HG03342 (cell line): ENCODE measurements around the gene CUX1.
"Not testable (repeated sequence)": the region's sequence is repeated elsewhere in the genome, so short reads cannot be mapped to it uniquely, and the experiment has no call there.

Experiments
- ATAC-seq: cut with Tn5 transposase; IDR thresholded peaks from one replicate; pipeline ENCODE4 v1.9.1; 2021; ENCODE audit warnings: mild to moderate bottlenecking, moderate library complexity; ENCODE audit not compliant: unreplicated experiment

Gene CUX1

DNA sequence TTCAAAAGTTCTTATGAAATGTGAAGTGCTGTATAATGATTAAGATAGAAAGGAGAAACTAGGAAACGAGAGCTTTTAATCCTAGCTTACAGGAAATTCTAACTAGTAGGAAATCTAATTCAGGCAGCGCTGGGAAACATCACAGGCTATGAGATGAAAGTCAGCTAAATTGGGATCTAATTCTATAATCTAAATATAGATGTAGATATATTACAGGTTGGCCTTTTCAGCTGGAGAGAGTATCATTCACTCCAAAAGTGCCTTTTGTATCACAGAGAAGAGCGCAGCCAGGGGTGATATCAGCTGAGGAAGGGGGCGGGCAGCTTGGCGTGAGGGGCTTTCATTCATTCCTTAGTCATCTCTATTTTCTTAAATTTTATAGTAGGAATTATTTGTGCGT, 157.0 kb downstream of the CUX1 start:
- ATAC-seq = no peak

DNA sequence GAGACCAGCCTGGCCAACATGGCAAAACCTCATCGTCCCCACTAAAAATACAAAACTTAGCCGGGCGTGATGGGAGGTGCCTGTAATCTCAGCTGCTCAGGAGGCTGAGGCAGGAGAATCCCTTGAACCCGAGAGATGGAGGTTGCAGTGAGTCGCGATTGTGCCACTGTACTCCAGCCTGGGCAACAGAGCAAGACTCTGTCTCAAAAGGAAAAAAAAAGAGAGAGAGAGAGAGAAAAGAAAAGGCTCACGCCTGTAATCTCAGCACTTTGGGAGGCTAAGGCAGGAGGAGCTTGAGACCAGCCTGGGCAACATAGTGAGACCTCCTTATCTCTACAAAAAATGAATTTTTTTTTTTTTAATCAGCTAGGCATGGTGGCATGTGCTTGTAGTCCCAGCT, 157.6 kb downstream of the CUX1 start:
- ATAC-seq = no peak

DNA sequence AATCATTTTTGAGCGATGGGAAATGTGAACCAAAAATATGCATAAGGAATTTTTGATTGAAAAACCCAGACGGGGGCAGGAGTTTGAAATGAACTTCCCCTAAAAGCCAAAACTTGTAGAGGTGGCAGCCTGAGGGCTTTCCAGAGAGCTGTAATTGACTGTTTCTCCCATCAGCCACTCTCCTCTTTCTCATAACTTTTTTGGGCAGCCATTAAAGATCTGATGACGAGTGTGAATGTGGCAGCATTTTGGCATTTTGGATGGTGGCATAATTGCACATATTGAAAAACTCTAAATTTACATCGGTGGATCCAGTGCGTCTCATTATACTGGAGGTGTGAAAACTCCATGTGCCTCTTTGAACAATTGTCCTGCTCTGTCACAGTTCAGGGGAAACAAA, 159.0 kb downstream of the CUX1 start:
- no peak for ATAC-seq

DNA sequence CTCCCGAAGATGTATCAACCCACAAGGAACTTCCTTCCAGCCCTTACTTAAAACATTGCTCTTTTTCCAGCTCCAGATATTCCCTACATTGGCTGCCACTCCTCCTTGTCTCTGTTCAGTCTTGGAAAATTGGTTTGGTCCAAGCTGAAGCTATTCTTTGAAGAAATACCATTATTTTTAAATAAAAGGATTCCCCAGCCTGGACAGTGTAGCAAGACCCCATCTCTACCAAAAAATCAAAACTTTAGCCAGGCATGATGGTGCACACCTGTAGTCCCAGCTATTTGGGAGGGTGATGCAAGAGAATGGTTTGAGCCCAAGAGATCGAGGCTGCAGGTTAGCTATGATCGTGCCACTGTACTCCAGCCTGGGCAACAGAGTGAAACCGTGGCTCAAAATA, 159.8 kb downstream of the CUX1 start:
- ATAC-seq = no peak

DNA sequence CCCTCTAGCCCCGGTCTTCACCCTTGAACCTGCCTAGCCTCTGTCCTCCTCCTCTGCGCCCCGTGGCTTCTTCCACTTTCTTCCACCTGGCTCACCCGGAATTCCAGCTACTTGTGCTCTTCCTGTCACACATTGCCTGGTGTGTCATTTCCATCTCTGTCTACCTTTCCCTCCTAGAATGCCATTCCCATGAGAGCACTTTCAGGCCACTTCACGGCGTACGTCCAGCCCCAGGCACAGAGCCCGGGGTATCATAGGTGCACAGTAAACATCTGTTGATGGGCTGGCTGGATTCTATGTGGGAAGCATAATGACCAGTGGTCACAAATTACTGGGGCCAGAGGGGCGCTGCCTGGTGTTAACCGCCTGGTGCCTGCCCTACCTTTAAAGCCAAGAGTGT, 161.3 kb downstream of the CUX1 start:
- ATAC-seq = no peak

DNA sequence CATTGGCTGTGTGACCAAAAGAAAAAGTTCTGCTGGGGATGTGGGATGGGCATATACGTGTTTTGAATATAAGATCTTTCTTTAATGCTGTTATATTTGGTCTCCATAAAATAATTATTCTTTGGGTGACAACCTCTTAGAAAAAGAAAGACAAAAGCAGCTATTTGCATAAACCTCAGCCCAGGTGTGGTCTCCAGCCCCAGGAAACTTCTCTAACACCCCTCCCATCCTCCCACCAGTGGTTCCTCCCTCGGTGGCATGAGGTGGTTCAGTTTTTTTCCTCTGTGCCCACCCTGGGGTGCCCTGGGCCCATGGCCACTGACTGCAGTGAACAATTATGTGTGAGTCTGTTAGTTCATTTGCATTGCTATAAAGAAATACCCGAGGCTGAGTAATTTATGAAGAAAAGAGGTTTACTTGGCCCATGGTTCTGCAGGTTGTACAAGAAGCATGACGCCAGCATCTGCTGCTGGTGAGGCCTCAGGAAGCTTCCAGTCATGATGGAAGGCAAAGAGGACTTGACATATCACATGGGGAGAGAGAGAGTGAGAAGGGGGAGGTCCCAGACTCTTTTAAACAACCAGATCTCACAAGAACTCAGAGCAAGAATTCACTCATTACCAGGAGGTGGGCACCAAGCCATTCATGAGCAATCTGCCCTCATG, 165.9 kb downstream of the CUX1 start:
- no peak for ATAC-seq

DNA sequence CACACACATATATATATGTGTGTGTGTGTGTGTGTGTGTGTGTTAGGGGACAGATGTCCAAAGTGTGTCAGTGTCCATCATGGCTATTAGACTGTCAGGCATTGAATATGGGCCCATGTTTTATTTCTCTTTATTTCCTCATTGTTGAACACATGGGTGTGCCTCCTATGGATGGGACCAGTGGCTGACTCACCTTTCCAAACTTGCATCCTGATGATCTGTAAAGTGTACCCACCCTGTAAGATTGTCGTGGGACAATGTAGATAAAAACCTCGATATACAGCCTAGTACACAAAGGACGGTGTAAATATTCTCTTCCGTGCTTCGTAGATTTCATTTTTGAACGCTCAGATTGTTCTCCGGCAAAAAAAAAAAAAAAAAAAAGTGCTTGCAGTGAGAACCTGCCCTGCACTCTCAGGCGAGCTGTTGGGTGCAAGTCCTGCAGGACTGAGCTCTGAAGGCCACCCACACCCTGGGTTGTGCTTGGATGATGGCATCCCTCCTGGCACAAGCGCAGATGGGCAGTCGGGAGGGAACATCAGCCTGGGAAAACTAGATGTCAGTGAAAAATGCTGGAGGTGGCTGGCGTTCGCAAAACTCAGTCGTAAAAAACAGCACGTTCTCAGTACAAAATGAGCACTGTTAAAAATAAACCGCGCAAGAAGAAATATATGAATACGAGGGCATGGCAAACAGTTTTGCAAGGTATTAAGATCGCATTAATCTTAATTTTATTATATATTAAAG, 166.9 kb downstream of the CUX1 start:
- no peak for ATAC-seq

DNA sequence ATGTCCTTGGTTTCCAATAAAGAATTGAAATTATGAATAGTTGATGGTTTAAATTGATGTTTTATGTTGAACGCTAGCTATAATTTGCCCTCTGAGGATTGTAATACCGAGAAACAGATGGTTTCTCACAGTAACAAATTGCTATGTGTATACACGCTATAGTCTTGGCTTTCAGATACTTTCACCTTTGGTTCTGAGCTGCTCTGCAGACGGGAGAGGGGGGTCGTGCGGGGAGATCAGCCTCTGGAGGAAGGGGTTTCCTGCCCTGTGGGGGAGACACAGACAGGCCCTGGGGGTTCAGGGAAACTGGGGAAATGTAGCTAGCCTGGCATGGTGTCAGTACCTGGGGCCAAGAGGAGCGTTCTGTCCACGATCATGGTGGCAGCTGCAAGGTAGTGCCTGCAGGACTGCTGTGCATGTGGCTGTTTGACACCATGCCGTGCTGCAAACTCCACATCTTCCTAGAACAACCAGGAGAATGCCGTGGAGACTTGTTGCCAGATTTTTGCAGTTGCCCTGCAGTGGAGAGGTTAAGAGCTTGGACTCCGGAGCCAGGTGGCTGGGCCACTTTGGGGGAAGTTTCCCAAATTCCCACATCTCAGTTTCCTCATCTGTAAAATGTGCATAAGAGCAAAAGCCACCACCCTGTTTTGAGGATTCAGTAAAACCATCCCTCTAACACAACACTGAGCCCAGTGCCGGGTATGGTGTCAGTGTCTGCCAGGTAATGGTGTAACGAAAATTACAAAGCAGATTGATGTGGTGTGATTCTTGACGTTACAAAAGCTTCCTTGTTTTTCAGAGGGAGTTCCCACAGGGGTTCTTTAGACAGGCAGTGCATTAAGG, 167.9 kb downstream of the CUX1 start:
- no peak for ATAC-seq

DNA sequence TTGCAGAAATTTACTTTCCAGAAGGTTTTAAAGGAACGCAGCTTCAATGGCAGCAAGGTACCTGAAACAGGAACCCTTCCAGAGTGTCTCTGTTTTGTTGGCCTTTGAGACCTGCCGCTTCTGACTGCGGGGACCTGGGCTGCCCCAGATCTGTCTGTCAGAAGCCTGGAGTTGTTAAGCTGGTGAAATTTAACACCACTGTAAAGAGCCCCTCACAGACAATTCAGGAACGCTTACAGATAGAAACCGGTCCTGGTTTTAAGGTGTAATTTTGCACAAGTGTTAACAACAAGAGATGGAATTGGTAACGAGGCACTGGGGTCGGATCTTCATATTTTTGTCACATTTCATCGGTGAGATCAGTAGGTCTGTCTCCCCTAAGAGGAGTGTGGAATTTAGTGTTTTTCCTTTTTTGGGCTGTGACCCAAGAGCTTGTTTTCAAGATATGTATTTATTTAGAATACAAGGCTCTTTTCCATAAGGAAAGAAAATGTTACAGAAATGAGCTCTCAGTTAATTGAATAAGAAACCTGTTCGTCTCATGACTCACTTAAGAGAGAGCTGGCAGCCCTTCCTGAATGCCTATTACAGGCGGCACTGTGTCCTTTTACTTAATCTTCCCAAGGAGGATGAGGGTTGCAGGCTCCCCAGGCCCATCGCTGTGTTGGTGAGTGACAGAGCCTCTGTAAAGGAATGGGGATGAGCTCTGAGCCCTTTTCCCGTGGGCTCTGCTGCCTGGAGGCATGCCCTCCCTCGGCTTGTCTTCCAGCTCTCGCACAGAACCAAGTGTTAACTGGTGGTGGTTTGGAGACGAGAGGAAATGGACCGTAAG, 168.7 kb downstream of the CUX1 start:
- no peak for ATAC-seq

DNA sequence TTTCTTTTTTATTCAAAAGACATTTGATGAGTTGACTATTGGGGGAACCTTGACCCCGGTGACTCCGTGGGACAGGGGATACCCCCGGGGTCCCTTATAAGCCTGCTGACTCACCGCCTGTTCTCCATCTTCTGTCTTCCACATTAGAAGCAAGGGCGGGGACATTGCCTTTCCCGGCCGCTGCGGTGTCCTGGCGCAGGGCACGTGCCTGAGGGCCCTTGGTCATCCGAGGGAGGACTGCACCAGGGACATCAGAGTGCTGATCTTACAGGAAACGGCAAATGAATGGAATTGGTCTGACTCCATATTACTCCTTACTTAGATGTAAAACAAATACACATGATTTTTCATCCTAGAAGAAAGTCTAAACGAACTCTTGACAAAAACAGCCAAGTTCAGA, 170.1 kb downstream of the CUX1 start:
- no peak for ATAC-seq

DNA sequence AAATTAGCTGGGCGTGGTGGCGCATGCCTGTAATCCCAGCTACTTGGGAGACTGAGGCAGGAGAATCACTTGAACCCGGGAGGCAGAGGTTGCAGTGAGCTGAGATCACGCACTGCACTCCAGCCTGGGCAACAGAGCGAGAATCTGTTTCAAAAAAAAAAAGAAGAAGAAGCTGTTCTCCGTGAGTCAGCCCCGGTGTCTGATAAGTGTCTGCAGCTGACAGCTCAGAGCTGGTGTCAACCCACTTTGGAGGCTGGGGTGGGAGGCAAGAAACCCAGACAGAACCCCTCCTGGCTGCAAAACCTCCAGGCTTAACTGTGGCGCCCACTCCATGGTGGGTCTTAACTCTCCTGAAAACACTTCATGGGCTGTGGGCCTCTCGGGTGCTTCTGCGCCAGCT, 170.6 kb downstream of the CUX1 start:
- ATAC-seq = not testable (repeated sequence)

DNA sequence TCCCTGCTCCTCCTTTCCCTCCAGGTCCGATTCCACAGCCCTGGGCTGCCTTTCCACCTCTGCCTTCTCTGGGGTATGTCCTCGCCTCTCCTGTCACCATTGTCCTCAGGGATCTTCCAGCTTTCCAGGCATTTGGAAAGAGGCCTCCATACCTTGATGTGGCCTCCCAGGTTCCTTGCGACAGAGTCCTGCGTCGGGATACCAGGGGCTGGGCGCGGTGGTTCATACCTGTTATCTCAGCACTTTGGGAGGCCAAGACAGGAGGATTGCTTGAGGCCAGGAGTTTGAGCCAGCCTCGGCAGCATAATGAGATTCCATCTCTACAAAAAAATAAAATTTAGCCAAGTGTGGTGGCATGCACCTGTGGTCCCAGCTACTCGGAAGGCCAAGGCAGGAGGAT, 171.1 kb downstream of the CUX1 start:
- no peak for ATAC-seq

DNA sequence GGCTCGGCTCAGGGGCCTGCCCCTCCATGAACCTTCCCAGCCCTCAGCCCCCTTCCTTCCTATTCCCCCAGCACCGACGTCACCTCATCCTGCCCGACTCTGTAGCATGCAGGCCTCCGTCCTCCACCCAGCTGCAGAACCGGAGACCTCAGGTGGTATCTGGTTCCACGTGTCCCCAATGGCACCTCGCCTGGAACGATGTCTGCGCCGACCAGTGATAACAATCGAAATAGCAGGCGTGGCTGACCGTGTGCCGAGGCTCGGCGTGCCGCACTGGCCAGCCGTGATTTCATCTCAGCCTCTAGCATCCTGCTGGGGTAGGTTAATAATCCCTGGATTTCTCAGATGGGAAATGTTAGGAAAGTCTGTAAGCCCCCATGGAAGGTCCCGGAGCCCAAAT, 171.7 kb downstream of the CUX1 start:
- ATAC-seq = no peak

DNA sequence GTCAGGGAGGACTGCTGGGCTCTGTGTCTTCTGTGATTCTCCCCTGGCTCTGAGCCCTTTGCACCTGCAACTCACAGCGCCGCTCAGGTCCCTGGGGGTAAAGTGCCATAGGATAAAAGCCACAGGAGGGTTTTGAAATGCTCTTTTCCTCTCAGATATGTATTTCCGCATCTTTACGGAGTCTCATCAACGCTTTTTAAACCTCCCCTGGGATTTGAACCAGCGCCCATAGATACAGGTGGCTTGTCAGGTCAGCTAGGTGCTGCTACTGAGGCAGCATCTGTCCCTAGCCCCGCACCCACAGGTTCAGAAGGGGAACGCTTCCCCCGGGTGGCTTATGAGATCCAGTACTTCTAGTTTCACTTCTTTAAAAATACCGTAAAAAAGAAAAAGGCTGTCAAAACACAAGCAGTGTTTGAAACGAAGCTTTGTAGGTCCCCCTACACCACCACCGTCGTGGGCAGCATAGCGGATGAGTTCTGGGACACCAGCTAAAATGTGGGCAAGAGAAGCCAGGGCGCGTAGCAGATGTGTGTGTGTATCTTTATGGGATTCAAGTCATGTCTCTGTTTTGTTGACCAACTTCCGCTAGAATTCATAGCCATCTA, 173.5 kb downstream of the CUX1 start:
- peak; percentile 89 for ATAC-seq

DNA sequence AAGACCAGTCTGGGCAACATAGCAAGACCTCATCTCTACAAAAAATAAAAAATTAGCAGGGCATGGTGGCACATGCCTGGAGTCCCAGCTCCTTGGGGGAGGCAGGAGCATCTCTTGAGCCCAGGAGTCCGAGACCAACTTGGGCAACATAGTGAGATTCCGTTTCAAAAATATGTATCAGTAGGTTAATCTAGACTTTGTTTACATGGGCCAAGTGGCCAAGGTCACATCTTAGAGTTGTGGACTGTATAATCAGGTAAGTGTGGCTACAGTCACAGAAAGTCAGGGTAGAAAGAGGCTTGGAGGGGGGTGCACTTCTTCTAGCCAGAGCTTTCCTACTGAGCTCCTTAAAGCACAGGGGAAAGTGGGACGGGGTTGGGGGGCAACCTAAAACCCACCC, 174.4 kb downstream of the CUX1 start:
- no peak for ATAC-seq

DNA sequence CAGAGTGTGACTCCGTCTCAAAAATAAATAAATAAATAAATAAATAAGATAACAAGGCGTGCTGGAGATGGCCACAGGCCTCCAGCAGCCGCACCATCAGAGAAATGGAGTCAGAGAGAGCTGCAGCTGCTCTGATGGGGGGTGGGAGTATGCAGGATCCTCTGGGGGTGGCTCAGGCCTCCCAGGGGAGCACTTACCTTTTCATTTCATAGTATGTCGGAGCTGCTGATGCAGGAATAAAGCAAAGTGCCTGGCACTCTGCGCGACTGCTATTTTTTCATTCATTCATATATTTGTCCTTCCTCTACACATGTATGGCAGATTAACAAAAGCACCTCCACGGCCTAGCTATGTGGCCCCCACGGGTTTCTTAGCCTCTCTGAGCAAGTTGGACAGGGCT, 175.9 kb downstream of the CUX1 start:
- ATAC-seq = no peak

DNA sequence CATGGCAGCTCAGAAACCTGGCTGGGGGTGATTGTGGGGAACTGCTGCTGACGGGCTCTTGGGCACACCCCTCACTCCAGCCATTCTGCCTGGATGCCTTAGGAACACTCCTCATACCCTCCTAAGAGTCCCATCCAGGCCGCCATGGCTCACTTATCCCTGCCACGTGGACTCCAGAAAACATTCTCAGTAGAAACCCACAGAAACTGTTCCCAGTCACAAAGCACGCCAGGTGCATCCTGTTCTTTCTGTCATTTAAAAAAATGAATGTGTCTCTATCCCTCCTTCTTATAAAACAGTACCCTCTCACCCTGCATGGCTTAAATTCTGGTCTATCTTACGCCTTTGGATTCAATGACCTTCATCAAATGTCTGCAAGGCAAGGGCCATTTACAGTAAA, 177.7 kb downstream of the CUX1 start:
- ATAC-seq = no peak

DNA sequence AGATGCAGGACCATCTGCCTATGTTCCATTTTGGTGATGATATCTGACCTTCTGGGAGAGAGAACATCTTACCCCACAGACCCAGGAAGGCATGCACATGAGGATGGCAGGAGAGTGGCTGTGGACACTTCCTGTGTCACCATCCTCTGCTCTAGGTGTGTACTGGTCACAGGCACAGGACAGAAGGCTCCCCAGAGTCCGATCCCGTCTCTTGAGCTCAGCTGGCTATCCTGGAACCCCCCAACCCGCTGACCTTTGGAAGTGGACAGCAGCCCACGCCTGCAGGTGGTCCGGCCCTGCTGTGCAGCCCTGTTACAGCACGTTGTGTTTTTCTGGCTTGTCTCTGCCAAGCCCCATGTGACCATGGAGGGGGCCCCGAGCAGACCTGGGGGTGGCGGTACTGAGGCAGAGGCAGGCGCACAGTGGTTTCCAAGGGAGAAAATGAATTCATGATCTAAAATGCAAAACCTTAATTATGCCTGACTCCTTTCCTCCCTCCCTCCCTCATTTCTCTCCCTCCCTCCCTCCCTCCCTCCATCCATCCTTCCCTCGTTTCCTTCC, 178.8 kb downstream of the CUX1 start:
- ATAC-seq = no peak

DNA sequence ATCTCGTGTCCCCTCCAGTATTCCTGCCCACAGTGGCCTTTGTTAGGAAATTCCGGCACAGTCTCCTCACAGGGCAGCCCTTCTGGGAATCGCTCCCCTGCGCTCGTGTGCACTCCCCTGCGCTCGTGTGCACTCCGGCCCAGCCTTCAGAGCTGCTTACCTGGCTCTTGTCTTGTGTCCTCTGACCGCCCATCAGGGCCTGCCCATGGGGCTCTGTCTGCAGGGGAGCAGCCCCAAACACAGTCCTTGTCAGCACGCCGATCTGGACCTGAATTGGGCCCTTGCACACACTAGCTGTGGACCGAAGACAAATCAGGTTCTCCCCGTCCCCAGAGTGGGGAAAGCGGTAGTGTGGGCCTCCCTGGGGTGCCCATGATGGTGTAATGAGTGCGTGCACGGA, 179.4 kb downstream of the CUX1 start:
- ATAC-seq = no peak
